ENCODE measurements around the gene PPP1R3F. TPM values are rescaled to one million over a fixed set of nuclear protein-coding genes. Genes with fewer than 3 reads are reported as not detected.

The PPP1R3F gene
- total and polyA plus RNA-seq, 12 donors, result 2.6 to 11.6 (median 6.1) TPM

- Histone ChIP-seq H3K27ac (no peak overlapping the region), H3K9me3 (replicated peaks in 1 of 3) (no peaks in the 10 kb centered on the region), H3K4me1 (replicated peaks in 1 of 2) (peaks cover 0 to 17% of the 10 kb centered on the region in 2 donors), H3K36me3 (replicated peaks in 1 of 2) (no peaks in the 10 kb centered on the region), H3K4me3 (no peak overlapping the region), H3K27me3 (no peaks in the 10 kb centered on the region)
- no peak for TF ChIP-seq CTCF (IDR thresholded peaks at IDR 0.05)
- TF ChIP-seq POLR2A (IDR thresholded peaks at IDR 0.05), result no peak
- no peak for DNase-seq
- intact Hi-C loops (cut with DNase I), result no loop called here
- WGBS, 4 donors, result 74 to 88% (median 77%) methylated on average over 7 to 8 of the region's 8 CpGs
Measured at GRCh38 chrX:49273181-49273727, 3.7 kb downstream of the PPP1R3F start.

GRCh38 chrX:49276207-49276606, 6.6 kb downstream of the PPP1R3F start:
- no peak for DNase-seq
- 65 to 82% (median 80%) methylated on average over 1 of the region's 1 CpG for WGBS, 4 donors
- Histone ChIP-seq H3K4me1 (replicated peaks in 1 of 2) (peaks cover 0 to 7% of the 10 kb centered on the region in 2 donors), H3K27ac (no peak overlapping the region), H3K36me3 (replicated peaks in 1 of 2) (no peaks in the 10 kb centered on the region), H3K27me3 (no peaks in the 10 kb centered on the region), H3K9me3 (replicated peaks in 1 of 3) (no peaks in the 10 kb centered on the region), H3K4me3 (no peak overlapping the region)
- intact Hi-C loops (cut with DNase I), result no loop called here
- TF ChIP-seq POLR2A (IDR thresholded peaks at IDR 0.05), result no peak
- no peak for TF ChIP-seq CTCF (IDR thresholded peaks at IDR 0.05)

GRCh38 chrX:49276671-49277534, 7.3 kb downstream of the PPP1R3F start:
- Histone ChIP-seq H3K9me3 (replicated peaks in 1 of 3) (no peaks in the 10 kb centered on the region), H3K4me3 (no peak overlapping the region), H3K27ac (peak overlapping the region in 3 of 5 donors; percentile 7 to 52 (median 34)), H3K4me1 (replicated peaks in 1 of 2) (peaks cover 0 to under 1% of the 10 kb centered on the region in 2 donors), H3K36me3 (replicated peaks in 1 of 2) (no peaks in the 10 kb centered on the region), H3K27me3 (no peaks in the 10 kb centered on the region)
- no peak for TF ChIP-seq CTCF (IDR thresholded peaks at IDR 0.05)
- TF ChIP-seq POLR2A (IDR thresholded peaks at IDR 0.05), result no peak
- 59 to 69% (median 63%) methylated on average over 8 to 19 of the region's 19 CpGs for WGBS, 4 donors
- DNase-seq, result peak in 5 of 7 donors; percentile 33 to 56 (median 41)
- intact Hi-C loops (cut with DNase I), result no loop called here

- WGBS, 4 donors, result 28 to 57% (median 46%) methylated on average over 3 of the region's 3 CpGs
- intact Hi-C loops (cut with DNase I), result no loop called here
- TF ChIP-seq POLR2A (IDR thresholded peaks at IDR 0.05) (no peak), CTCF (IDR thresholded peaks at IDR 0.05) (no peak)
- H3K4me1 ChIP-seq (replicated peaks in 1 of 2), result no peaks in the 10 kb centered on the region
- H3K36me3 ChIP-seq (replicated peaks in 1 of 2), result no peaks in the 10 kb centered on the region
- H3K27ac ChIP-seq, result peak overlapping the region in 1 of 5 donors; percentile 52
- H3K9me3 ChIP-seq (replicated peaks in 1 of 3), result no peaks in the 10 kb centered on the region
- no peaks in the 10 kb centered on the region for H3K27me3 ChIP-seq
- no peak for DNase-seq
- no peak overlapping the region for H3K4me3 ChIP-seq
Measured at GRCh38 chrX:49277535-49277830, 7.9 kb downstream of the PPP1R3F start.
